K562 (cell line): ENCODE data around the gene SCLT1. TPM values are rescaled to one million over a fixed set of nuclear protein-coding genes. Genes with fewer than 3 reads are reported as not detected.

ENCODE experiments used
- ATAC-seq: fragments of 200-7000 bp; cut with Tn5 transposase; 3 replicates; pipeline ENCODE4 v1.9.1; 2020; ENCODE audit warnings: moderate library complexity
- BruUV-seq: library from RNA; stranded (reverse); fragments of 400-500 nt; replicated peaks from 2 replicates; lab custom pipeline; 2021; lab: Mats Ljungman, UMichigan
- CTCF ChIA-PET: fragments of 300-600 bp; formaldehyde crosslinking; extraction: SDS; loops from one replicate; lab custom pipeline; 2021; ENCODE audit warnings: low intra/inter-chr PET ratio; lab: Yijun Ruan, JAX
- POLR2A ChIA-PET: fragments of 300-600, 350-650 bp; sonication (Branson Sonifier 250); formaldehyde crosslinking; extraction: SDS; loops from one replicate; lab custom pipeline; 2021; ENCODE audit warnings: antibody characterized with exemption, inconsistent platforms; lab: Yijun Ruan, JAX
- DNase-seq, 4 experiments: peaks; one replicate each; pipeline versions ENCODE4 v3.0.0 to v3.0.0-alpha.2; 2011 to 2018; ENCODE audit warnings: low spot score in 3 of 4, mixed read lengths in 3 of 4; ENCODE audit errors: extremely low read depth in 1 of 4
- FAIRE-seq: peaks from 2 replicates; lab custom pipeline; 2011; peaks lifted over from hg19 to GRCh38; lab: Jason Lieb, UNC
- H2AFZ ChIP-seq: 2 replicates; pipeline ENCODE4 v1.6.0; 2011; ENCODE audit warnings: low read depth, low read length, control low read depth, inconsistent platforms
- H3K27ac ChIP-seq: fragments of 200-600 bp; 3 replicates; pipeline ENCODE4 v1.8.0; 2011; ENCODE audit warnings: low read depth, mild to moderate bottlenecking, control low read depth, inconsistent platforms, low read length, moderate library complexity, mixed read lengths; ENCODE audit errors: extremely low read depth
- H3K27me3 ChIP-seq, 2 experiments: fragments of 300-600 bp in 1 of 2; 2 replicates in 1 of 2; 3 replicates in 1 of 2; pipeline versions ENCODE4 v1.6.0 to v1.8.0; 2011; ENCODE audit warnings: inconsistent platforms in 2 of 2, low read length in 2 of 2, mild to moderate bottlenecking in 1 of 2, mixed read lengths in 1 of 2, moderate library complexity in 1 of 2; ENCODE audit not compliant: control insufficient read depth in 2 of 2, insufficient read depth in 2 of 2
- H3K36me3 ChIP-seq: fragments of 300-600 bp; 3 replicates; pipeline ENCODE4 v1.8.0; 2011; ENCODE audit warnings: mild to moderate bottlenecking, low read length, inconsistent platforms; ENCODE audit not compliant: control insufficient read depth, insufficient read depth
- H3K4me1 ChIP-seq, 2 experiments: fragments of 200-600 bp in 1 of 2; replicated peaks in 1 of 2; 2 replicates in 1 of 2; 3 replicates in 1 of 2; pipeline versions ENCODE4 v1.5.1 to v1.8.0; 2011; ENCODE audit warnings: inconsistent platforms in 2 of 2, low read length in 2 of 2, mild to moderate bottlenecking in 1 of 2, mixed read lengths in 1 of 2, moderate library complexity in 1 of 2; ENCODE audit not compliant: control insufficient read depth in 2 of 2, insufficient read depth in 2 of 2
- H3K4me2 ChIP-seq: 2 replicates; pipeline ENCODE4 v1.6.1; 2011; ENCODE audit warnings: low read length, control low read depth, inconsistent platforms, mixed read lengths; ENCODE audit not compliant: insufficient read depth
- H3K4me3 ChIP-seq: fragments of 200-600 bp; sonication (generic), shearing (Covaris generic); 2 replicates; pipeline ENCODE4 v1.5.1; 2016; ENCODE audit warnings: control low read depth, inconsistent platforms
- H3K79me2 ChIP-seq: fragments of 200-600 bp; 3 replicates; pipeline ENCODE4 v1.8.0; 2011; ENCODE audit warnings: low read length, inconsistent platforms; ENCODE audit not compliant: control insufficient read depth, insufficient read depth
- H3K9ac ChIP-seq, 2 experiments: 2 replicates each; pipeline versions ENCODE4 v1.6.0 to v1.6.1; 2011; ENCODE audit warnings: low read depth in 2 of 2, low read length in 2 of 2, control low read depth in 1 of 2, inconsistent platforms in 1 of 2, mild to moderate bottlenecking in 1 of 2, mixed read lengths in 1 of 2; ENCODE audit not compliant: insufficient read depth in 1 of 2
- H3K9me1 ChIP-seq: one replicate; pipeline ENCODE4 v1.6.0; 2011; ENCODE audit warnings: inconsistent platforms, mild to moderate bottlenecking, low read length, moderate library complexity; ENCODE audit not compliant: control insufficient read depth, insufficient read depth
- H3K9me3 ChIP-seq: replicated peaks from 2 replicates; pipeline ENCODE4 v1.5.1; 2011; ENCODE audit warnings: low read depth, low read length, inconsistent platforms; ENCODE audit not compliant: control insufficient read depth, insufficient read depth
- H4K20me1 ChIP-seq: replicated peaks from 2 replicates; pipeline ENCODE4 v1.6.1; 2011; ENCODE audit warnings: low read length, inconsistent platforms, mixed read lengths; ENCODE audit not compliant: control insufficient read depth, insufficient read depth
- CEBPB ChIP-seq: fragments of 450-650 bp; IDR thresholded peaks from 2 replicates; pipeline ENCODE4 v1.6.1; 2016; ENCODE audit warnings: missing genetic modification characterization, missing compliant biosample characterization
- CEBPG ChIP-seq, 3 experiments: fragments of 200-800 bp in 1 of 3; sonication (Bioruptor generic) in 1 of 3; sonication (generic) in 1 of 3; formaldehyde crosslinking in 1 of 3; IDR thresholded peaks in 2 of 3; conservative IDR thresholded peaks in 1 of 3; 2 replicates each; pipeline versions ENCODE4 v1.6.1 to v1.8.0; 2016 to 2022; ENCODE audit warnings: missing compliant biosample characterization in 2 of 3, missing genetic modification characterization in 2 of 3, mild to moderate bottlenecking in 1 of 3, missing genetic modification reagents in 1 of 3
- HNRNPLL ChIP-seq: fragments of 200-400 bp; formaldehyde crosslinking; IDR thresholded peaks from 2 replicates; pipeline ENCODE4 v1.6.1; 2017; ENCODE audit warnings: low read length, low read depth, mild to moderate bottlenecking; ENCODE audit not compliant: poor library complexity, severe bottlenecking
- NRF1 ChIP-seq, 2 experiments: fragments of 450-650 bp; IDR thresholded peaks in 1 of 2; conservative IDR thresholded peaks in 1 of 2; 2 replicates each; pipeline ENCODE4 v1.6.1; 2014; ENCODE audit warnings: mild to moderate bottlenecking in 2 of 2
- TCF3 ChIP-seq: sonication (generic); formaldehyde crosslinking; IDR thresholded peaks from 2 replicates; pipeline ENCODE4 v1.4.0; 2020; ENCODE audit warnings: mild to moderate bottlenecking, missing genetic modification reagents
- WGBS: fragments of 100-300 bp; shearing (Covaris generic); methylation state at CpG from one replicate; pipeline ENCODE4 v1.1.6; 2016; ENCODE audit warnings: low coverage, mixed read lengths; ENCODE audit not compliant: insufficient coverage; ENCODE audit errors: missing lambda C conversion rate; 5-methylcytosine and 5-hydroxymethylcytosine counted together
- in situ Hi-C: fragments of 300-500 bp; cut with MboI; formaldehyde crosslinking; loops from 4 replicates; pipeline ENCODE4 v1.15.0; 2018; ENCODE audit warnings: inconsistent platforms, mixed read lengths
- intact Hi-C: fragments of 100-400 bp; cut with micrococcal nuclease; formaldehyde crosslinking; loops from 2 replicates; pipeline ENCODE4 v1.14.2; 2022
- polyA plus RNA-seq, 8 experiments: library from polyadenylated mRNA; depleted of rRNA in 4 of 8; stranded (reverse) in 5 of 8; unstranded in 3 of 8; fragments of >200 nt; fragmentation: Nextera tagmentation in 2 of 8; fragmentation: Illumina TruSeq in 1 of 8; extraction: Ambion mirVana in 2 of 8; extraction: Trizol in 1 of 8; gene quantifications; 2 replicates each; pipeline versions ENCODE4 v1.2.1 to v1.2.3, GENCODE V29; 2011 to 2014; ENCODE audit warnings: inconsistent platforms in 1 of 8, missing spikeins in 1 of 8
- total RNA-seq, 7 experiments: library from RNA; depleted of rRNA in 6 of 7; stranded (reverse); fragments of >200 nt in 6 of 7; fragmentation: Illumina TruSeq in 2 of 7; extraction: Trizol in 2 of 7; gene quantifications; 2 replicates each; pipeline versions ENCODE4 v1.2.1 to v1.2.3, GENCODE V29; 2011 to 2021; ENCODE audit warnings: low replicate concordance in 1 of 7
- TF ChIP-seq, protein P1 (sequence below): fragments of 200-800 bp; sonication (Bioruptor generic); IDR thresholded peaks from 2 replicates; pipeline ENCODE4 v1.6.1; 2016; ENCODE audit warnings: missing genetic modification characterization, missing compliant biosample characterization

SCLT1 gene
- total and polyA plus RNA-seq, 9 of the 15 experiments (the other 6 are each of a cell fraction or from before 2014, with no cell fraction given), result 8.0 to 31.9 (median 24.2) TPM

GRCh38 chr4:128879971-128880370 is 213.4 kb downstream of the SCLT1 start (continued):
- TF ChIP-seq, protein P1, sequence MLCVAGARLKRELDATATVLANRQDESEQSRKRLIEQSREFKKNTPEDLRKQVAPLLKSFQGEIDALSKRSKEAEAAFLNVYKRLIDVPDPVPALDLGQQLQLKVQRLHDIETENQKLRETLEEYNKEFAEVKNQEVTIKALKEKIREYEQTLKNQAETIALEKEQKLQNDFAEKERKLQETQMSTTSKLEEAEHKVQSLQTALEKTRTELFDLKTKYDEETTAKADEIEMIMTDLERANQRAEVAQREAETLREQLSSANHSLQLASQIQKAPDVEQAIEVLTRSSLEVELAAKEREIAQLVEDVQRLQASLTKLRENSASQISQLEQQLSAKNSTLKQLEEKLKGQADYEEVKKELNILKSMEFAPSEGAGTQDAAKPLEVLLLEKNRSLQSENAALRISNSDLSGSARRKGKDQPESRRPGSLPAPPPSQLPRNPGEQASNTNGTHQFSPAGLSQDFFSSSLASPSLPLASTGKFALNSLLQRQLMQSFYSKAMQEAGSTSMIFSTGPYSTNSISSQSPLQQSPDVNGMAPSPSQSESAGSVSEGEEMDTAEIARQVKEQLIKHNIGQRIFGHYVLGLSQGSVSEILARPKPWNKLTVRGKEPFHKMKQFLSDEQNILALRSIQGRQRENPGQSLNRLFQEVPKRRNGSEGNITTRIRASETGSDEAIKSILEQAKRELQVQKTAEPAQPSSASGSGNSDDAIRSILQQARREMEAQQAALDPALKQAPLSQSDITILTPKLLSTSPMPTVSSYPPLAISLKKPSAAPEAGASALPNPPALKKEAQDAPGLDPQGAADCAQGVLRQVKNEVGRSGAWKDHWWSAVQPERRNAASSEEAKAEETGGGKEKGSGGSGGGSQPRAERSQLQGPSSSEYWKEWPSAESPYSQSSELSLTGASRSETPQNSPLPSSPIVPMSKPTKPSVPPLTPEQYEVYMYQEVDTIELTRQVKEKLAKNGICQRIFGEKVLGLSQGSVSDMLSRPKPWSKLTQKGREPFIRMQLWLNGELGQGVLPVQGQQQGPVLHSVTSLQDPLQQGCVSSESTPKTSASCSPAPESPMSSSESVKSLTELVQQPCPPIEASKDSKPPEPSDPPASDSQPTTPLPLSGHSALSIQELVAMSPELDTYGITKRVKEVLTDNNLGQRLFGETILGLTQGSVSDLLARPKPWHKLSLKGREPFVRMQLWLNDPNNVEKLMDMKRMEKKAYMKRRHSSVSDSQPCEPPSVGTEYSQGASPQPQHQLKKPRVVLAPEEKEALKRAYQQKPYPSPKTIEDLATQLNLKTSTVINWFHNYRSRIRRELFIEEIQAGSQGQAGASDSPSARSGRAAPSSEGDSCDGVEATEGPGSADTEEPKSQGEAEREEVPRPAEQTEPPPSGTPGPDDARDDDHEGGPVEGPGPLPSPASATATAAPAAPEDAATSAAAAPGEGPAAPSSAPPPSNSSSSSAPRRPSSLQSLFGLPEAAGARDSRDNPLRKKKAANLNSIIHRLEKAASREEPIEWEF, result no peak
- TF ChIP-seq, all 486 proteins: peak for 0

DNA sequence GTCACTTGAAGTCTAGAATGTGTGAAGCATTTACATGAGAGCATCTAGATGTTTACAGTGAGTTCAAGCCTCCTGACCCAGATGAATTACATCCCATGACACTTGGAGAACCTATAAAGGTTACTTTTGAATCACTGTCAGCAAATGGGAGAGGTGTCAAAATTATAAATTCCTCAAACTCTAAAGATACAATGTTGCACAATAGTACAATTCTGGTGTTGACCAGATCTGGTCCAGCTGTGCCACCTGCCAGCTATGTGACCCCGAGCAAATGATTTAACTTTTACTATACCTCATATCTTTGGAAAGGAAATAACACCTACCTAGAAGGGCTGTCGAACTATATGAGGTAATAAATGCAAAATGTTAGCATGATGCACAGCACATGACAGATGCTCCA is 214.1 kb downstream of the SCLT1 start:
- no TSS peak for BruUV-seq

More for the DNA sequence above, 214.1 kb downstream of the SCLT1 start:
- H3K9ac ChIP-seq, result no peak overlapping the region
- H3K79me2 ChIP-seq, result no peaks in the 10 kb centered on the region
- peaks cover 3% of the 10 kb centered on the region; the same call in 1 of the 3 replicates for H3K36me3 ChIP-seq
- no peak for FAIRE-seq
- H4K20me1 ChIP-seq, result no peaks in the 10 kb centered on the region
- H3K9me1 ChIP-seq, result no peaks in the 10 kb centered on the region
- no peak for DNase-seq
- no peak overlapping the region for H3K4me2 ChIP-seq
- H2AFZ ChIP-seq, result no peak overlapping the region
- no peak overlapping the region for H3K4me3 ChIP-seq
- in situ Hi-C loops (no loop called here), intact Hi-C loops (loop anchor here (10.0 kb wide), 1 partner anchor 216 kb away; the partner anchor contains the start of genes C4orf33 and SCLT1)
- TF ChIP-seq NRF1 (conservative IDR thresholded peaks at IDR 0.05 in 1 of 2, IDR thresholded peaks at IDR 0.05 in 1 of 2) (no peak), CEBPB (tag) (peak; percentile 78), TCF3 (no peak), HNRNPLL (no peak), CEBPG (CRISPR knock-in tag; IDR thresholded peaks at IDR 0.05) (no peak), CEBPG (tag; conservative IDR thresholded peaks at IDR 0.05 in 1 of 2, IDR thresholded peaks at IDR 0.05 in 1 of 2) (peak in 1 of 2 experiments; percentile 73; a peak in 2 of 4 replicates)
- 32% methylated on average over 2 of the region's 2 CpGs for WGBS
- ATAC-seq, result no peak
- H3K9me3 ChIP-seq, result no peaks in the 10 kb centered on the region
- no peak overlapping the region for H3K27ac ChIP-seq
- no peaks in the 10 kb centered on the region for H3K4me1 ChIP-seq
- ChIA-PET CTCF (no interaction called here), POLR2A (no interaction called here)
- H3K27me3 ChIP-seq, result no peaks in the 10 kb centered on the region
